GM19438 (cell line): Measurements from ENCODE around the gene SCN5A.

Source experiments
- ATAC-seq: cut with Tn5 transposase; IDR thresholded peaks from one replicate; pipeline ENCODE4 v1.9.1; 2021; ENCODE audit warnings: low read depth; ENCODE audit not compliant: unreplicated experiment

SCN5A gene

GRCh38 chr3:38649500-38650247 lies at the start of gene SCN5A:
SCN5A (minus strand) TSS chr3:38649687; CDS start chr3:38633307, 16,380 bp downstream.
- peak; percentile 66 for ATAC-seq

GRCh38 chr3:38698760-38699159 lies 49.3 kb upstream of the SCN5A start:
- no peak for ATAC-seq

GRCh38 chr3:38698061-38698460 lies 48.6 kb upstream of the SCN5A start:
- ATAC-seq, result no peak

- no peak for ATAC-seq
These were observed 46.5 kb upstream of the SCN5A start for GRCh38 chr3:38696034-38696433.

- no peak for ATAC-seq
These were observed 40.7 kb upstream of the SCN5A start for GRCh38 chr3:38690185-38690584.

- no peak for ATAC-seq
These were observed 40.3 kb upstream of the SCN5A start for GRCh38 chr3:38689774-38690173.

GRCh38 chr3:38689346-38689745 lies 39.9 kb upstream of the SCN5A start:
- ATAC-seq, result no peak

GRCh38 chr3:38687321-38687720 lies 37.8 kb upstream of the SCN5A start:
- no peak for ATAC-seq

GRCh38 chr3:38684546-38684945 lies 35.1 kb upstream of the SCN5A start:
- ATAC-seq, result no peak

GRCh38 chr3:38669668-38670067 lies 20.2 kb upstream of the SCN5A start:
- no peak for ATAC-seq

GRCh38 chr3:38662544-38662943 lies 13.1 kb upstream of the SCN5A start:
- ATAC-seq, result no peak

- no peak for ATAC-seq
These were observed 9.4 kb upstream of the SCN5A start for GRCh38 chr3:38658841-38659240.

- ATAC-seq, result no peak
These were observed 7.9 kb upstream of the SCN5A start for GRCh38 chr3:38657369-38657768.

- ATAC-seq, result no peak
These were observed 6.3 kb upstream of the SCN5A start for GRCh38 chr3:38655708-38656300.

GRCh38 chr3:38653685-38654537 lies 4.4 kb upstream of the SCN5A start:
- ATAC-seq, result no peak

- no peak for ATAC-seq
These were observed 3.4 kb upstream of the SCN5A start for GRCh38 chr3:38652934-38653333.

- ATAC-seq, result peak; percentile 68
These were observed 1.8 kb upstream of the SCN5A start for GRCh38 chr3:38651153-38651789.

GRCh38 chr3:38650248-38650951 lies 913 bp upstream of the SCN5A start:
- no peak for ATAC-seq

GRCh38 chr3:38648659-38649499 lies 608 bp downstream of the SCN5A start:
- ATAC-seq, result peak; percentile 24
